ENCODE data around the gene SCRN3. TPM values are rescaled to one million over a fixed set of nuclear protein-coding genes. Genes with fewer than 3 reads are reported as not detected.
A peak's percentile ranks its signal among the peaks of the same experiment; 100 is the strongest.

The SCRN3 gene
- total and polyA plus RNA-seq, 4 donors, result 11.0 to 34.0 (median 18.6) TPM

DNA sequence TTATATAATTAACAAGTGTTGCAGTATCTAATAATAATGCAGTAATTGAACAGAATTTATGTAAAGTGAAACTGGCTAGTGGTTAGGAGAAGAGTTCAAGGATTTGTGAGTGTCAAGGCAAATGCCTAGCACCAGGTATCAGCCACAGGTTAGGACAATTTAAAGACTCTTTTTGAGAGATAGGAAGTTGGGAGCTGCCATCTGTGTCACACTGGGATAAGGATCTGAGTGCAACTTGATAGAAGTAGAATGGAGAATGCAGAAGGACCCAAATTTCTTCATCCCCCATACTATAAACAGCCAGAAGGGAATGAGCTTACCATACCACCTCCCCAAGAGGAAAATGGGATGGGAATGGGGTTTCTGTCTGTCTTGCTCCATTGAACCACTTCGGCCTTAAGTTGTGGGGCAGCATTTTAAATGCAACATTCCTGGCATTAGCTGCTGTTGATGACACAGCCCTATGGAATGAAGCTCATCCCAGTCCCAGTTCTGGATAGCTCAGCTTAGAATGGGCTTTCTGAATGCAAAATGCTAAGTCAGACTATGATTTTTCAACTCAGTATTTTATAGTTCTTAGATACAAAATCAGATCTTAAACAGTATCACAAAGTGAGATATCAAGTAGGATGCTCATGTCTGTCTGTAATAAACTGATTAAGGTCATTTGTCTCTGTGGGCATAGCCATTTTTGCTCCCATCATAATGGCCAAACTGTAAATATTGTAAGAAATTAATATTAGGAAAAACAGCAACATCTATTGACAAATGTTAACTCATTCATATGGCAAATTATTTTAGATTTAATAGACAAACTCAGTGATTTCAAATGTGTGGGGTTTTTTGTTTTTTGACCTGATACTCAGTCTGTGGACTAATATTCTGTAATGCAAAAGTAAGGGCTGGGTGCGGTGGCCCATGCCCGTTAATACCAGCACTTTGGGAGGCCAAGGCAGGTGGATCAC is 47.3 kb downstream of the SCRN3 start:
- Histone ChIP-seq H3K4me3 (no peak overlapping the region), H3K9ac (ENCODE audit: insufficient read depth in 1 of 2, low read length in 2 of 2) (no peak overlapping the region), H3K27me3 (ENCODE audit: control insufficient read depth in 3 of 3, insufficient read depth in 3 of 3, low read length in 2 of 3) (no peaks in the 10 kb centered on the region), H3K27ac (ENCODE audit: low read depth in 1 of 2, low read length in 1 of 2) (no peak overlapping the region), H3K9me3 (ENCODE audit: control insufficient read depth in 4 of 4, insufficient read depth in 3 of 4, low read length in 3 of 4) (no peaks in the 10 kb centered on the region), H3K36me3 (ENCODE audit: control insufficient read depth in 4 of 4, insufficient read depth in 4 of 4, low read length in 4 of 4) (peaks cover 0 to 6% (median 1%) of the 10 kb centered on the region in 4 donors), H3K4me1 (ENCODE audit: control insufficient read depth in 5 of 5, insufficient read depth in 5 of 5, low read length in 5 of 5) (no peaks in the 10 kb centered on the region)
- WGBS, 2 donors, result 88 to 92% methylated on average over 3 of the region's 3 CpGs
- no peak for ATAC-seq (ENCODE audit: insufficient read depth, low FRiP score)
- DNase-seq, result no peak
- TF ChIP-seq, protein P1, sequence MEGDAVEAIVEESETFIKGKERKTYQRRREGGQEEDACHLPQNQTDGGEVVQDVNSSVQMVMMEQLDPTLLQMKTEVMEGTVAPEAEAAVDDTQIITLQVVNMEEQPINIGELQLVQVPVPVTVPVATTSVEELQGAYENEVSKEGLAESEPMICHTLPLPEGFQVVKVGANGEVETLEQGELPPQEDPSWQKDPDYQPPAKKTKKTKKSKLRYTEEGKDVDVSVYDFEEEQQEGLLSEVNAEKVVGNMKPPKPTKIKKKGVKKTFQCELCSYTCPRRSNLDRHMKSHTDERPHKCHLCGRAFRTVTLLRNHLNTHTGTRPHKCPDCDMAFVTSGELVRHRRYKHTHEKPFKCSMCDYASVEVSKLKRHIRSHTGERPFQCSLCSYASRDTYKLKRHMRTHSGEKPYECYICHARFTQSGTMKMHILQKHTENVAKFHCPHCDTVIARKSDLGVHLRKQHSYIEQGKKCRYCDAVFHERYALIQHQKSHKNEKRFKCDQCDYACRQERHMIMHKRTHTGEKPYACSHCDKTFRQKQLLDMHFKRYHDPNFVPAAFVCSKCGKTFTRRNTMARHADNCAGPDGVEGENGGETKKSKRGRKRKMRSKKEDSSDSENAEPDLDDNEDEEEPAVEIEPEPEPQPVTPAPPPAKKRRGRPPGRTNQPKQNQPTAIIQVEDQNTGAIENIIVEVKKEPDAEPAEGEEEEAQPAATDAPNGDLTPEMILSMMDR (IDR thresholded peaks at IDR 0.05; ENCODE audit: control extremely low read depth, extremely low read depth), result no peak

DNA sequence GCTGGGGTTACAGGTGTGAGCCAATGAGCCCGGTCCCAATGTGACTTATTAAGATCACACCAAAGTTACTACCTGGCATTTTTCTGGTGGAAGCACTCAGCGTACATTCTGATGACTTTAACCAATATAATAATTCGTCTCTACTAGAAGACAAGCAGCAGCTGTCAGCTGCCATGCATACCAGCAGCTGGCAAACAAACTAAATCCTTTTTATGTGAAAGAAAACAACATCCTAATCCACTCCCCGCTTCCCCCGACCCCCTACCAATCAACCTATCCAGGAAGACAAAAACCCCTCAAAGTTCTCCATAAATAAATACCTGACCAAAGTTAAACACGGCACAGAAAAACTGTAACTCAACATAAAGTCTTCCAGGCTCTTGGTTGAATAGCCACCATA is 49.2 kb downstream of the SCRN3 start:
- WGBS, 2 donors, result 69 to 86% methylated on average over 6 of the region's 6 CpGs
- no peaks in the 10 kb centered on the region for H3K9me3 ChIP-seq (ENCODE audit: control insufficient read depth in 4 of 4, insufficient read depth in 3 of 4, low read length in 3 of 4)
- peaks cover 0 to 12% (median 1%) of the 10 kb centered on the region in 4 donors for H3K36me3 ChIP-seq (ENCODE audit: control insufficient read depth in 4 of 4, insufficient read depth in 4 of 4, low read length in 4 of 4)
- H3K4me3 ChIP-seq, result no peak overlapping the region
- DNase-seq (no peak), ATAC-seq (ENCODE audit: insufficient read depth, low FRiP score) (no peak)
- TF ChIP-seq, protein P1 (IDR thresholded peaks at IDR 0.05; ENCODE audit: control extremely low read depth, extremely low read depth), result no peak
- no peak overlapping the region for H3K9ac ChIP-seq (ENCODE audit: insufficient read depth in 1 of 2, low read length in 2 of 2)
- no peak overlapping the region for H3K27ac ChIP-seq (ENCODE audit: low read depth in 1 of 2, low read length in 1 of 2)
- no peaks in the 10 kb centered on the region for H3K4me1 ChIP-seq (ENCODE audit: control insufficient read depth in 5 of 5, insufficient read depth in 5 of 5, low read length in 5 of 5)
- no peaks in the 10 kb centered on the region for H3K27me3 ChIP-seq (ENCODE audit: control insufficient read depth in 3 of 3, insufficient read depth in 3 of 3, low read length in 2 of 3)

DNA sequence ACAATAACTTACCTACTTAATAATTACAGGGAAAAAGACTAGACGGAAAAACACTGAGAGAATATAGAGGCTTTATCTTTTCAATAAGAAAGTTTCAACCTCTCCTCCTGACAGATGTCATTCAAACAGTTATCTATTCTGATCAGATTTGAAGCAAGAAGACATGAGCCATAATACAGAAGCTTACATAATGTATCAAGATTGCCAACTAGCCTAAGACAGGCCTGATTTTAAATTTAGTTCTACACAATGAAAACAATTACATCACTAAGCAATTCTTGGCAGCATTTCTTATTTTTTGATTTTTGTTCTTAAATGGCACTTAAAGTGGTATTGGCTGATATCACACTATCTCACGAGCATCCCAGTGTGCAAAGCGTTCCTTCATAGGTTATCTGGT is 49.7 kb downstream of the SCRN3 start:
- no peak for ATAC-seq (ENCODE audit: insufficient read depth, low FRiP score)
- WGBS, 2 donors, result 86 to 90% methylated on average over 3 of the region's 3 CpGs

More for the DNA sequence above, 49.7 kb downstream of the SCRN3 start:
- Histone ChIP-seq H3K27me3 (ENCODE audit: control insufficient read depth in 3 of 3, insufficient read depth in 3 of 3, low read length in 2 of 3) (no peaks in the 10 kb centered on the region), H3K36me3 (ENCODE audit: control insufficient read depth in 4 of 4, insufficient read depth in 4 of 4, low read length in 4 of 4) (peaks cover 0 to 17% (median 1%) of the 10 kb centered on the region in 4 donors), H3K4me3 (no peak overlapping the region), H3K9ac (ENCODE audit: insufficient read depth in 1 of 2, low read length in 2 of 2) (no peak overlapping the region), H3K4me1 (ENCODE audit: control insufficient read depth in 5 of 5, insufficient read depth in 5 of 5, low read length in 5 of 5) (no peaks in the 10 kb centered on the region), H3K9me3 (ENCODE audit: control insufficient read depth in 4 of 4, insufficient read depth in 3 of 4, low read length in 3 of 4) (no peaks in the 10 kb centered on the region), H3K27ac (ENCODE audit: low read depth in 1 of 2, low read length in 1 of 2) (no peak overlapping the region)
- TF ChIP-seq, protein P1 (IDR thresholded peaks at IDR 0.05; ENCODE audit: control extremely low read depth, extremely low read depth), result no peak
- peak in 1 of 3 donors; percentile 10 for DNase-seq
